ENCODE data around the gene FAM114A1. TPM values are rescaled to one million over a fixed set of nuclear protein-coding genes. Genes with fewer than 3 reads are reported as not detected.
"Not testable (repeated sequence)": the region's sequence is repeated elsewhere in the genome, so short reads cannot be mapped to it uniquely, and the experiment has no call there.

FAM114A1 gene
- total RNA-seq, 1 experiment from 2014 or later: 156 TPM

GRCh38 chr4:38931125-38931524 lies 63.5 kb downstream of the FAM114A1 start:
- DNase-seq (ENCODE audit: low read depth): no peak

- DNase-seq (ENCODE audit: low read depth): no peak
These were observed 67.9 kb downstream of the FAM114A1 start for GRCh38 chr4:38935391-38936073.

- no peak for DNase-seq (ENCODE audit: low read depth)
These were observed 71.6 kb downstream of the FAM114A1 start for GRCh38 chr4:38939165-38939564.

GRCh38 chr4:38940476-38940875 lies 72.9 kb downstream of the FAM114A1 start:
- DNase-seq (ENCODE audit: low read depth): no peak

- not testable (repeated sequence) for DNase-seq (ENCODE audit: low read depth)
These were observed 74.3 kb downstream of the FAM114A1 start for GRCh38 chr4:38941906-38942305.

- DNase-seq (ENCODE audit: low read depth): no peak
These were observed 75.7 kb downstream of the FAM114A1 start for GRCh38 chr4:38943343-38943742.

GRCh38 chr4:38944440-38944839 lies 76.8 kb downstream of the FAM114A1 start:
- DNase-seq (ENCODE audit: low read depth): no peak

- no peak for DNase-seq (ENCODE audit: low read depth)
These were observed 79.3 kb downstream of the FAM114A1 start for GRCh38 chr4:38946919-38947318.

- DNase-seq (ENCODE audit: low read depth): peak; percentile 86
These were observed 80.9 kb downstream of the FAM114A1 start for GRCh38 chr4:38948551-38948950.

GRCh38 chr4:38949411-38950051 lies 81.9 kb downstream of the FAM114A1 start:
- peak; percentile 69 for DNase-seq (ENCODE audit: low read depth)

GRCh38 chr4:38950159-38950558 lies 82.6 kb downstream of the FAM114A1 start:
- DNase-seq (ENCODE audit: low read depth): peak; percentile 7

- DNase-seq (ENCODE audit: low read depth): no peak
These were observed 83.1 kb downstream of the FAM114A1 start for GRCh38 chr4:38950734-38951133.

GRCh38 chr4:38951598-38951997 lies 84.0 kb downstream of the FAM114A1 start:
- no peak for DNase-seq (ENCODE audit: low read depth)

- no peak for DNase-seq (ENCODE audit: low read depth)
These were observed 84.4 kb downstream of the FAM114A1 start for GRCh38 chr4:38952017-38952416.

GRCh38 chr4:38954727-38955126 lies 87.1 kb downstream of the FAM114A1 start:
- DNase-seq (ENCODE audit: low read depth): no peak

GRCh38 chr4:38955957-38956356 lies 88.4 kb downstream of the FAM114A1 start:
- no peak for DNase-seq (ENCODE audit: low read depth)

GRCh38 chr4:38957261-38957815 lies 89.7 kb downstream of the FAM114A1 start:
- DNase-seq (ENCODE audit: low read depth): no peak

GRCh38 chr4:38957893-38958292 lies 90.3 kb downstream of the FAM114A1 start:
- no peak for DNase-seq (ENCODE audit: low read depth)

GRCh38 chr4:38958453-38959190 lies 91.0 kb downstream of the FAM114A1 start:
- no peak for DNase-seq (ENCODE audit: low read depth)

- DNase-seq (ENCODE audit: low read depth): not testable (repeated sequence)
These were observed 91.6 kb downstream of the FAM114A1 start for GRCh38 chr4:38959248-38959647.

- no peak for DNase-seq (ENCODE audit: low read depth)
These were observed 97.6 kb downstream of the FAM114A1 start for GRCh38 chr4:38964942-38965775.

- DNase-seq (ENCODE audit: low read depth): no peak
These were observed 98.3 kb downstream of the FAM114A1 start for GRCh38 chr4:38965866-38966265.
